Osteoblast (primary cell): ENCODE measurements around the gene EEIG2. TPM values are rescaled to one million over a fixed set of nuclear protein-coding genes. Genes with fewer than 3 reads are reported as not detected.

ENCODE experiments used
- DNase-seq: peaks from one replicate; pipeline ENCODE4 v3.0.0; 2011; ENCODE audit warnings: low spot score, mixed read lengths; ENCODE audit not compliant: insufficient read length; ENCODE audit errors: missing footprints
- H2AFZ ChIP-seq: 2 replicates; pipeline ENCODE4 v1.6.0; 2011; ENCODE audit warnings: mild to moderate bottlenecking, low read length
- H3K27ac ChIP-seq: 2 replicates; pipeline ENCODE4 v1.5.1; 2011; ENCODE audit warnings: mild to moderate bottlenecking, low read depth, low read length, moderate library complexity
- H3K27me3 ChIP-seq: 2 replicates; pipeline ENCODE4 v1.6.0; 2012; ENCODE audit warnings: mild to moderate bottlenecking, control low read depth, inconsistent platforms, low read length, moderate library complexity; ENCODE audit not compliant: insufficient read depth
- H3K36me3 ChIP-seq: 2 replicates; pipeline ENCODE4 v1.5.1; 2011; ENCODE audit warnings: mild to moderate bottlenecking, low read length, control low read depth, moderate library complexity; ENCODE audit not compliant: insufficient read depth
- H3K4me1 ChIP-seq: 2 replicates; pipeline ENCODE4 v1.5.1; 2011; ENCODE audit warnings: mild to moderate bottlenecking, low read length, control low read depth, moderate library complexity; ENCODE audit not compliant: insufficient read depth
- H3K4me2 ChIP-seq: 2 replicates; pipeline ENCODE4 v1.6.0; 2011; ENCODE audit warnings: mild to moderate bottlenecking, low read length; ENCODE audit not compliant: insufficient read depth
- H3K4me3 ChIP-seq: fragments of 200-600 bp; sonication (generic); 3 replicates; pipeline ENCODE4 v1.5.1; 2012; ENCODE audit warnings: mild to moderate bottlenecking, low read length, inconsistent platforms; ENCODE audit not compliant: insufficient read depth
- H3K79me2 ChIP-seq: 2 replicates; pipeline ENCODE4 v1.6.0; 2012; ENCODE audit warnings: mild to moderate bottlenecking, low read length, control low read depth, inconsistent platforms; ENCODE audit not compliant: insufficient read depth
- H3K9me3 ChIP-seq: 2 replicates; pipeline ENCODE4 v1.5.1; 2011; ENCODE audit warnings: low read depth, low read length, control low read depth
- H4K20me1 ChIP-seq: 2 replicates; pipeline ENCODE4 v1.6.0; 2012; ENCODE audit warnings: mild to moderate bottlenecking, low read length, control low read depth; ENCODE audit not compliant: insufficient read depth
- total RNA-seq: library from RNA; depleted of rRNA; stranded (reverse); fragments of >200 nt; gene quantifications from 2 replicates; pipeline ENCODE4 v1.2.3, GENCODE V29; 2012
- TF ChIP-seq, protein P1 (sequence below): IDR thresholded peaks from 2 replicates; pipeline ENCODE4 v1.5.1; 2011; ENCODE audit warnings: mild to moderate bottlenecking, low read depth, low read length, moderate library complexity; ENCODE audit errors: extremely low read depth

Gene EEIG2
- total RNA-seq, 1 donor = 11.2 TPM

DNA sequence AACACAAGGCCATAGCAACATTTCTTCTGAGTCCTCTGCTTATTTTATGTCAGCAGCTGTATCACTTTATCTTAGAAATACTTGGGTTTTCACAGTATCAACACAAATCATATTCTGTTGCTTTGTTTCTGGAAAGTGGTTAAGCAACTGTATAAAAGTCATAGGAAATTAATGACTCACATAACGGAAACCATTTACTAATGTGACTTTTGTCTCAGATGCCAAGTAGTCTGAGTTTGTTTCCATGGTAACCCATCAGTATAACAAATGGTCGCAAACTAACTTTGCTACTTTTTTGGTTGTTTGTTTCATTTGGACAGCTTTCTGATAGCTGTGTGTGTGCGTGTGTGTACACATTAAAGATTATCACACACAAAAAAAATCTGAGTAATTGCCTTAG is 31.1 kb downstream of the EEIG2 start:
- Histone ChIP-seq H3K27ac (peak overlapping the region; percentile 89), H3K4me3 (no peak overlapping the region), H4K20me1 (no peaks in the 10 kb centered on the region), H2AFZ (no peak overlapping the region), H3K4me2 (peak overlapping the region; percentile 65), H3K9me3 (no peaks in the 10 kb centered on the region), H3K4me1 (peaks cover 27% of the 10 kb centered on the region), H3K36me3 (no peaks in the 10 kb centered on the region), H3K79me2 (peaks cover 42% of the 10 kb centered on the region), H3K27me3 (no peaks in the 10 kb centered on the region)
- peak; percentile 39 for DNase-seq
- TF ChIP-seq, protein P1, sequence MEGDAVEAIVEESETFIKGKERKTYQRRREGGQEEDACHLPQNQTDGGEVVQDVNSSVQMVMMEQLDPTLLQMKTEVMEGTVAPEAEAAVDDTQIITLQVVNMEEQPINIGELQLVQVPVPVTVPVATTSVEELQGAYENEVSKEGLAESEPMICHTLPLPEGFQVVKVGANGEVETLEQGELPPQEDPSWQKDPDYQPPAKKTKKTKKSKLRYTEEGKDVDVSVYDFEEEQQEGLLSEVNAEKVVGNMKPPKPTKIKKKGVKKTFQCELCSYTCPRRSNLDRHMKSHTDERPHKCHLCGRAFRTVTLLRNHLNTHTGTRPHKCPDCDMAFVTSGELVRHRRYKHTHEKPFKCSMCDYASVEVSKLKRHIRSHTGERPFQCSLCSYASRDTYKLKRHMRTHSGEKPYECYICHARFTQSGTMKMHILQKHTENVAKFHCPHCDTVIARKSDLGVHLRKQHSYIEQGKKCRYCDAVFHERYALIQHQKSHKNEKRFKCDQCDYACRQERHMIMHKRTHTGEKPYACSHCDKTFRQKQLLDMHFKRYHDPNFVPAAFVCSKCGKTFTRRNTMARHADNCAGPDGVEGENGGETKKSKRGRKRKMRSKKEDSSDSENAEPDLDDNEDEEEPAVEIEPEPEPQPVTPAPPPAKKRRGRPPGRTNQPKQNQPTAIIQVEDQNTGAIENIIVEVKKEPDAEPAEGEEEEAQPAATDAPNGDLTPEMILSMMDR = no peak

DNA sequence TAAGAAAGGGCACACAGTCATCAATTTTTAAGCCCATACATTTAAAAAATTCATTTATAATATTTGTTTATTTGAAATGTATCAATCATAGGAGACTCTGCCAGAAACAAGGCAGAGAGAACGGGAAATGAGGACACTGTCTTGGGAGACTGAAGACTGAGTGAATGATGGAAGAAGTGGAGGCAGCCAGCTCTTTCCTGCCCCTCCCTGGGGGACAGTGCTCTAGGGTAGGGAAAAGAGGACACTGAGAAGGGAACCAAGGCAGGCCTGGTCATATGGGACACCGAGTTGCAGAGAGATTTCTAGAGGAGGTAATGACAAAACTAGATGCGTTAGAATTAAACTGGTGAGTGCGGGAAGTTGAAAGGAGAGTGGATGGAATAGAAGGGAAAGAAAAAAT is 31.6 kb downstream of the EEIG2 start:
- DNase-seq = peak; percentile 3
- Histone ChIP-seq H3K4me1 (peaks cover 26% of the 10 kb centered on the region), H3K36me3 (no peaks in the 10 kb centered on the region), H4K20me1 (no peaks in the 10 kb centered on the region), H3K27me3 (no peaks in the 10 kb centered on the region), H3K27ac (peak overlapping the region; percentile 89), H3K79me2 (peaks cover 42% of the 10 kb centered on the region), H3K4me3 (no peak overlapping the region), H2AFZ (no peak overlapping the region), H3K9me3 (no peaks in the 10 kb centered on the region), H3K4me2 (peak overlapping the region; percentile 65)
- TF ChIP-seq, protein P1 = no peak

DNA sequence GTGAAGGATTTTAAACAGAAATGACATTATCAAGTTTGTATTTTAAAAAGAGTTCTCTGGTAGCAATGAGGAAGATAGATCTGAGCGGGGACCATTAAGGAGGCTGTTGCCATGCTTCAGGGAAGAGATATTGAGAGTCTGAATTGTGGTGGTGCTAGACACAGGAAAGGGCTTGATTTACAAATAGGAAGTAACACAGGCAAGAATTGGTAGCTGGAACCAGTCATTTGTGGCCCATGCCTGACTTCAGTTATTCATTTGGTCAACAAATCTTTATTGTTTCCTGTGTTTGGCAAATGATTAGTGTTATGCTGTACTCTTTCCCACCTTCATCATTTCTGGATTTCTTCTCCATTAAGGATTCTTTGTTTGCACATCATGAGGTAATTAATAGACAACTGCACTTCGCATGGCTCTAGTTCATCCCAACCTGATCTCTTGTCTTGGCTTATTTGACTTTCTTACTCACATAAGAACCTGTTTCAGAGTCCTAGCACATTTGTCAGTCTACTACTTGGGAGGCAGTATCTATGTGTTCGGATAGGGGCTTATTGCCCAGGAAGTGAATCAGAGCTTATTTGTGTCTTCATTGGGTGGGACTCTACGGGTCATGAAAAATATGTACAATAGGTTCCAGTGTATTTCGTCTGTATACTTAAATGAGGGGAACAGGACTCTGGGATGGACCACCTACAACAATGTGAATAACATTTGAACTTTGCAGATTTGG is 32.3 kb downstream of the EEIG2 start:
- peak overlapping the region; percentile 89 for H3K27ac ChIP-seq
- H3K4me2 ChIP-seq = no peak overlapping the region
- no peaks in the 10 kb centered on the region for H3K36me3 ChIP-seq
- no peak for DNase-seq
- H3K9me3 ChIP-seq = no peaks in the 10 kb centered on the region
- H3K79me2 ChIP-seq = peaks cover 34% of the 10 kb centered on the region
- TF ChIP-seq, protein P1 = no peak
- no peak overlapping the region for H2AFZ ChIP-seq
- peaks cover 26% of the 10 kb centered on the region for H3K4me1 ChIP-seq
- H4K20me1 ChIP-seq = no peaks in the 10 kb centered on the region
- H3K4me3 ChIP-seq = no peak overlapping the region
- H3K27me3 ChIP-seq = no peaks in the 10 kb centered on the region

GRCh38 chr1:108593448-108593847 is 33.5 kb downstream of the EEIG2 start:
- DNase-seq = no peak
- Histone ChIP-seq H3K4me3 (no peak overlapping the region), H3K79me2 (peaks cover 23% of the 10 kb centered on the region), H3K27ac (no peak overlapping the region), H3K9me3 (no peaks in the 10 kb centered on the region), H3K27me3 (no peaks in the 10 kb centered on the region), H2AFZ (no peak overlapping the region), H3K4me1 (peaks cover 29% of the 10 kb centered on the region), H3K36me3 (no peaks in the 10 kb centered on the region), H3K4me2 (no peak overlapping the region), H4K20me1 (no peaks in the 10 kb centered on the region)
- TF ChIP-seq, protein P1 = no peak
